Brain microvascular endothelial cell (primary cell): Measurements from ENCODE around the gene HK3.

ENCODE experiments used
- DNase-seq: peaks from one replicate; pipeline ENCODE4 v3.0.0-alpha.2; 2020
- H3K27ac ChIP-seq: fragments of 250-450 bp; sonication (Bioruptor Pico); 2 replicates; pipeline ENCODE4 v1.5.1; 2020; ENCODE audit warnings: mild to moderate bottlenecking, moderate library complexity
- H3K27me3 ChIP-seq: fragments of 250-450 bp; sonication (Bioruptor Pico); replicated peaks from 2 replicates; pipeline ENCODE4 v1.5.1; 2020; ENCODE audit warnings: mild to moderate bottlenecking
- H3K36me3 ChIP-seq: fragments of 250-450 bp; sonication (Bioruptor Pico); replicated peaks from 2 replicates; pipeline ENCODE4 v1.5.1; 2020; ENCODE audit warnings: mild to moderate bottlenecking
- H3K4me3 ChIP-seq: 2 replicates; pipeline ENCODE4 v1.5.1; 2011; ENCODE audit warnings: low read depth, mild to moderate bottlenecking, control low read depth, low read length, moderate library complexity
- in situ Hi-C: cut with HindIII; loops from 2 replicates; pipeline ENCODE4 v1.10.0; 2017; ENCODE audit warnings: low sequenced_read_pairs, low pct_ligation_motif_present
- TF ChIP-seq, protein P1 (sequence below): IDR thresholded peaks from 2 replicates; pipeline ENCODE4 v1.5.1; 2011; ENCODE audit warnings: low read depth, mild to moderate bottlenecking, moderate library complexity, low read length, control low read depth, inconsistent platforms; ENCODE audit errors: missing control alignments

HK3 gene

GRCh38 chr5:176855598-176855997 lies 43.5 kb downstream of the HK3 start:
- in situ Hi-C loops, result no loop called here
- Histone ChIP-seq H3K27me3 (no peaks in the 10 kb centered on the region), H3K36me3 (no peaks in the 10 kb centered on the region), H3K4me3 (no peak overlapping the region), H3K27ac (no peak overlapping the region)
- no peak for DNase-seq
- TF ChIP-seq, protein P1, sequence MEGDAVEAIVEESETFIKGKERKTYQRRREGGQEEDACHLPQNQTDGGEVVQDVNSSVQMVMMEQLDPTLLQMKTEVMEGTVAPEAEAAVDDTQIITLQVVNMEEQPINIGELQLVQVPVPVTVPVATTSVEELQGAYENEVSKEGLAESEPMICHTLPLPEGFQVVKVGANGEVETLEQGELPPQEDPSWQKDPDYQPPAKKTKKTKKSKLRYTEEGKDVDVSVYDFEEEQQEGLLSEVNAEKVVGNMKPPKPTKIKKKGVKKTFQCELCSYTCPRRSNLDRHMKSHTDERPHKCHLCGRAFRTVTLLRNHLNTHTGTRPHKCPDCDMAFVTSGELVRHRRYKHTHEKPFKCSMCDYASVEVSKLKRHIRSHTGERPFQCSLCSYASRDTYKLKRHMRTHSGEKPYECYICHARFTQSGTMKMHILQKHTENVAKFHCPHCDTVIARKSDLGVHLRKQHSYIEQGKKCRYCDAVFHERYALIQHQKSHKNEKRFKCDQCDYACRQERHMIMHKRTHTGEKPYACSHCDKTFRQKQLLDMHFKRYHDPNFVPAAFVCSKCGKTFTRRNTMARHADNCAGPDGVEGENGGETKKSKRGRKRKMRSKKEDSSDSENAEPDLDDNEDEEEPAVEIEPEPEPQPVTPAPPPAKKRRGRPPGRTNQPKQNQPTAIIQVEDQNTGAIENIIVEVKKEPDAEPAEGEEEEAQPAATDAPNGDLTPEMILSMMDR, result no peak

DNA sequence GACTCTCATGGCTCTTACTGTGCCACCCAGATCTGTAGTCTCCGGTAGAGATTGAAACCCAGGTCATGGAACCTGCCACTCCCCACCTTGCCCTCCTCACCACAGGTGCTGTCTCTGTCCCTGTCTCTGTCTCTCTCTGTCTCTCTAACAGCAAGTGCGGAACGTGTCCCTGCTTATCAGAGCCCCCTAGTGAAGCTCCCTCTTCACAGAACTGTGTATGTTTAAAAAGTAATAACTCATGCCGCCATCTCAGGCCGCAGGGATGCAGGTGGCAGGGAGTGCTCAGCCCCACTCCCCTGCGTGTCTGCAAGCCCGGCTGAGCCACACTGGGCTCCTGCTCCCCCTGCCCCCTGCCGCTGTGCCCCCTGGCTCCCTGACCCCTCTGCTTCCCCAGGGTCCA lies 45.0 kb downstream of the HK3 start:
- TF ChIP-seq, protein P1, result no peak
- peaks cover 4% of the 10 kb centered on the region for H3K27me3 ChIP-seq
- in situ Hi-C loops, result no loop called here
- H3K36me3 ChIP-seq, result no peaks in the 10 kb centered on the region
- no peak overlapping the region for H3K27ac ChIP-seq
- no peak for DNase-seq
- no peak overlapping the region for H3K4me3 ChIP-seq

- no peak for DNase-seq
- TF ChIP-seq, protein P1, result no peak
- no peaks in the 10 kb centered on the region for H3K36me3 ChIP-seq
- H3K4me3 ChIP-seq, result no peak overlapping the region
- peaks cover 8% of the 10 kb centered on the region for H3K27me3 ChIP-seq
- in situ Hi-C loops, result no loop called here
- H3K27ac ChIP-seq, result no peak overlapping the region
Measured at GRCh38 chr5:176853151-176853778, 45.9 kb downstream of the HK3 start.

DNA sequence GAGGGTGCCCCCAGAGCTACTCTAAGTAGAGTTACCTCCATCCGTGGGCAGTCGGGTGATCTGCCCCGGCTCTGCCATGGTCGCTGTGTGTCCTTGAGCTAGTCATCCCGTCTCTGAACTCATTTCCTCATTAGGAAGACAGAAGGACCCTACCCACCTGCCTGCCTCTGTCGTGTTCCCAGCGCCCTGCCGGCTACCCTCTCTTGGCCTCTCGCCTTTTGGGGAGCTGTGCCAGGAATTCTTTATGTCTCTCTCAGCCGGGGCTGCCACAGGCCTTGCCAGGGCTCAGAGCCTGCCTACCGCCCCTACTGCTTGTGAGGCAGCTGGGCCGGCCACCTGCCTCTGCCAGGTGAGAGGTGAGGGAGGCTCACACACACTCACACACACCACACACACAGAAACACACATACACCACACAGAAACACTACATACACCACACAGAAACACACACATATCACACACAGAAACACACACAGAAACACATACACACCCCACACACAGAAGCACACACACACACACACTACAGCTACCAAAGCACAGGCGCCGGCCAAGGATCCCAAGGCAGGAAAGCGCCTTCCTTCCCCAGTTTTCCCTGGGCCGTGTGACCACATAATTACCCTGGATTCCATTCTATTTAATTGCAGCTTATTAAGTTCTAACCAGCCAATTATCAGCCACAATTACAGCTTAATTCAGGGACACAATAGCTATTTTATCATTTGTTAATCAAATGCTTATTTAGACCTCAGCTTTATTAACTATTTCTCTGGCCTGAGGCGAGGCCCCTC lies 47.1 kb downstream of the HK3 start:
- Histone ChIP-seq H3K27ac (no peak overlapping the region), H3K27me3 (peaks cover 11% of the 10 kb centered on the region), H3K4me3 (no peak overlapping the region), H3K36me3 (no peaks in the 10 kb centered on the region)
- DNase-seq, result no peak
- in situ Hi-C loops, result no loop called here
- TF ChIP-seq, protein P1, result no peak

GRCh38 chr5:176851380-176851779 lies 47.8 kb downstream of the HK3 start:
- no peak for DNase-seq
- H3K27me3 ChIP-seq, result peaks cover 18% of the 10 kb centered on the region
- TF ChIP-seq, protein P1, result no peak
- no peaks in the 10 kb centered on the region for H3K36me3 ChIP-seq
- in situ Hi-C loops, result no loop called here
- no peak overlapping the region for H3K27ac ChIP-seq
- H3K4me3 ChIP-seq, result no peak overlapping the region
